ENCODE measurements around the gene MYL12A.

The MYL12A gene

GRCh38 chr18:3254725-3255124, 7.1 kb downstream of the MYL12A start:
- in situ Hi-C loops (cut with HindIII; ENCODE audit: low sequenced_read_pairs) = no loop called here
- no peak for DNase-seq (ENCODE audit: low read depth, low spot score)
- TF ChIP-seq, protein P1, sequence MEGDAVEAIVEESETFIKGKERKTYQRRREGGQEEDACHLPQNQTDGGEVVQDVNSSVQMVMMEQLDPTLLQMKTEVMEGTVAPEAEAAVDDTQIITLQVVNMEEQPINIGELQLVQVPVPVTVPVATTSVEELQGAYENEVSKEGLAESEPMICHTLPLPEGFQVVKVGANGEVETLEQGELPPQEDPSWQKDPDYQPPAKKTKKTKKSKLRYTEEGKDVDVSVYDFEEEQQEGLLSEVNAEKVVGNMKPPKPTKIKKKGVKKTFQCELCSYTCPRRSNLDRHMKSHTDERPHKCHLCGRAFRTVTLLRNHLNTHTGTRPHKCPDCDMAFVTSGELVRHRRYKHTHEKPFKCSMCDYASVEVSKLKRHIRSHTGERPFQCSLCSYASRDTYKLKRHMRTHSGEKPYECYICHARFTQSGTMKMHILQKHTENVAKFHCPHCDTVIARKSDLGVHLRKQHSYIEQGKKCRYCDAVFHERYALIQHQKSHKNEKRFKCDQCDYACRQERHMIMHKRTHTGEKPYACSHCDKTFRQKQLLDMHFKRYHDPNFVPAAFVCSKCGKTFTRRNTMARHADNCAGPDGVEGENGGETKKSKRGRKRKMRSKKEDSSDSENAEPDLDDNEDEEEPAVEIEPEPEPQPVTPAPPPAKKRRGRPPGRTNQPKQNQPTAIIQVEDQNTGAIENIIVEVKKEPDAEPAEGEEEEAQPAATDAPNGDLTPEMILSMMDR (IDR thresholded peaks at IDR 0.05; ENCODE audit: low read depth, low read length) = no peak
- H3K4me3 ChIP-seq (ENCODE audit: low read depth, low read length) = no peak overlapping the region

DNA sequence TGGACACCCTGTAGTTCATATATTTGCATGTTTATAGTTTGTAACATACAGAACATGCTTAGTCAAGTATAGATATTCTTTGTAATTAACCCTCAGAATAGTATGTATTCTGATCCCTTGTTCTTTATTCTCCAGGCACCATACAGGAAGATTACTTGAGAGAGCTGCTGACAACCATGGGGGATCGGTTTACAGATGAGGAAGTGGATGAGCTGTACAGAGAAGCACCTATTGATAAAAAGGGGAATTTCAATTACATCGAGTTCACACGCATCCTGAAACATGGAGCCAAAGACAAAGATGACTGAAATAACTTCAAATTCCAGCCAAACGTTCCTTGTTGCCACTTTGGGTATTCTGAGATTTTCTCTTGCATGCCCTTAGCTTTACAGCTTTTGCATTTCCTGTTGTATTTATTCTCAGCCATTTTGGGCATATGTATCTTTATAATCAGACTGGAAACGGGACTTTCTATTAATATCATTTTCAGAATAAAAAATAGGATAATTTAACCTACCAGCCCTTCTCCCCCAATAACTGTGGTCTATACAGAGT, 8.1 kb downstream of the MYL12A start:
- H3K4me3 ChIP-seq (ENCODE audit: low read depth, low read length) = no peak overlapping the region
- in situ Hi-C loops (cut with HindIII; ENCODE audit: low sequenced_read_pairs) = no loop called here
- DNase-seq (ENCODE audit: low read depth, low spot score) = no peak
- TF ChIP-seq, protein P1 (IDR thresholded peaks at IDR 0.05; ENCODE audit: low read depth, low read length) = no peak

- no peak overlapping the region for H3K4me3 ChIP-seq (ENCODE audit: low read depth, low read length)
- TF ChIP-seq, protein P1 (IDR thresholded peaks at IDR 0.05; ENCODE audit: low read depth, low read length) = no peak
- in situ Hi-C loops (cut with HindIII; ENCODE audit: low sequenced_read_pairs) = no loop called here
- DNase-seq (ENCODE audit: low read depth, low spot score) = peak; percentile 52
Measured at GRCh38 chr18:3256693-3257626, 9.4 kb downstream of the MYL12A start.

DNA sequence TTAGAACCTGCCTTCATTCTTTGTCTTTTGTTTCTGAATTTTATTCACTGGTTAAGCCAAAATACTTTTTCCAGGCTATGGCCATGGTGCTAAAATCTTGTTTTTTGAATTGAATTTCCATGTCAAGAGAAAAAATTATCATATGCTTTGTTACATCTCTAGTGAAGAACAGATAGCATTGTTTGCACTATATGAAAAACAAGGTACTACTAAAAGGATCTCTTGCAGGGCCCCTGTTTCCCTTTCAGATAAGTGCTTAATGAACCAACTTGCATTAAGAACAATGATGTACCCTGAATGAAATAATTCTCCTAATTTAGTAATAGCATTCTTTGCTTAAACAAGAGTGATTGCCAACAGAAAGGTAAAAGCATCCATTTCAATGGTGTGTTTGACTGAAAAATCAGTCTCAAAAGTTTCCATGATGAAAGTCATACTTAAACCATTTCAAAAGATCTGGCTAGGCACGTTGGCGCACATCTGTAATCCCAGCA, 10.1 kb downstream of the MYL12A start:
- TF ChIP-seq, protein P1 (IDR thresholded peaks at IDR 0.05; ENCODE audit: low read depth, low read length) = no peak
- H3K4me3 ChIP-seq (ENCODE audit: low read depth, low read length) = no peak overlapping the region
- in situ Hi-C loops (cut with HindIII; ENCODE audit: low sequenced_read_pairs) = no loop called here
- no peak for DNase-seq (ENCODE audit: low read depth, low spot score)

GRCh38 chr18:3260995-3261372, 13.4 kb downstream of the MYL12A start:
- H3K4me3 ChIP-seq (ENCODE audit: low read depth, low read length) = peak overlapping the region; percentile 86
- DNase-seq (ENCODE audit: low read depth, low spot score) = no peak
- in situ Hi-C loops (cut with HindIII; ENCODE audit: low sequenced_read_pairs) = no loop called here
- TF ChIP-seq, protein P1 (IDR thresholded peaks at IDR 0.05; ENCODE audit: low read depth, low read length) = no peak

DNA sequence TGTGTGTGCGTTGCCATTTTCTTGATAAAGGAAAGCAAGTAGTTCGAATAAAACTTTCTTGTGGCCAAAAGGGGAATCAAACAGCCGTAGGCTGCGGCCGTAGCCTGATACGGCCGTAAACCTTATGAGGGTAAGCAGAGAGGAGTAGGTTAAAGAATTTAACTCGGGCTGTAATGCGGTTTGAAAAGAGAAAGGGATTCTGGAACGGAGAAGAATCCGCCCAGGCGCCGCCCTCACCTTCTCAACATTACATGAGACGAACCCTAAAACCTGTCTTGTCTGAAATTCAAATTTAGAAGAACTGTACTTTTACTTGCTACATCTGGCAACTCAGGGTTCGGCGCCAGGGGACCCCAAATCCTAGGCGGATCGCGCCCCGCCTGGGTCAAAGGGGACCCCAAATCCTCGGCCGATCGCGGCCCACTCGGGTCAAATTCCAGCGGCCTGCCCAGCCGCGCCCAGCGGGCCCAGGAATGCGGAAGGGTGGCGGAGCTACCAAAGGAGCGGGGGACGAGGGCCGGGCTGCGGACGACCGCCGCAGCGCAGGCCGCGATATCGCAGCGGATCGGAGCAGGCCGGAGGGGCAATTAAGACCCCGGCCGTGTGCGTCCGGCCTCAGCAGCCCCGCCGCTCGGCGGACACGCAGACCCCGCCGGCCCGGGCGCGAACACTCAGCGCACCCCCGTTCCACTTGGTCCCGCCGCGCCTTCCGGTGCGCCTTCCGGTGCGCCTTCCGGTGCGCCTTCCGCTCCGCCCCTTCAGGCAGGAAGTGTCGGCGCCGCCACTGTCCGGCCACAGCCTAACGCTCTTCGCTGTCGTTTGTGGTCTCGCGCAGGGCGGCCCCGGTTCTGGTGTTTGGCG, 14.0 kb downstream of the MYL12A start, which contains the start of gene MYL12B:
Gene MYL12B, plus strand, starts transcription at position 761 of the 861 bp plus-strand sequence. CDS start 10,766 bp downstream, outside the sequence.
- in situ Hi-C loops (cut with HindIII; ENCODE audit: low sequenced_read_pairs) = no loop called here
- peak; percentile 82 for DNase-seq (ENCODE audit: low read depth, low spot score)
- TF ChIP-seq, protein P1 (IDR thresholded peaks at IDR 0.05; ENCODE audit: low read depth, low read length) = no peak
- peak within 1 kb of the TSS; percentile 86 for H3K4me3 ChIP-seq (ENCODE audit: low read depth, low read length)

All from astrocyte of the spinal cord (primary cell).